PC-3 (cell line): ENCODE data around the gene APBB2. TPM values are rescaled to one million over a fixed set of nuclear protein-coding genes. Genes with fewer than 3 reads are reported as not detected.

ENCODE experiments used
- ATAC-seq: fragments of 200-7000 bp; cut with Tn5 transposase; 2 replicates; pipeline ENCODE4 v1.9.1; 2020; ENCODE audit warnings: mild to moderate bottlenecking, moderate library complexity
- BruUV-seq: library from RNA; stranded (reverse); fragments of 400-500 nt; replicated peaks from 2 replicates; lab custom pipeline; 2021; lab: Mats Ljungman, UMichigan
- CTCF ChIA-PET: fragments of 300-600 bp; sonication (Branson Sonifier 250); formaldehyde crosslinking; loops from one replicate; lab custom pipeline; 2022; ENCODE audit warnings: antibody characterized with exemption; lab: Charles Lee
- POLR2A ChIA-PET: fragments of 300-600 bp; sonication (Branson Sonifier 250); formaldehyde crosslinking; loops from one replicate; lab custom pipeline; 2022; ENCODE audit warnings: antibody characterized with exemption; ENCODE audit not compliant: unreplicated experiment; lab: Charles Lee
- DNase-seq: peaks from one replicate; pipeline ENCODE4 v3.0.0-alpha.2; 2015
- H2AFZ ChIP-seq: fragments of 300-600 bp; sonication (generic); 2 replicates; pipeline ENCODE4 v1.6.0; 2016; ENCODE audit warnings: antibody characterized with exemption, low read length
- H3F3A ChIP-seq: fragments of 300-600 bp; sonication (generic); one replicate; pipeline ENCODE4 v1.6.0; 2017; ENCODE audit warnings: antibody characterized with exemption, low read length, control low read depth, mild to moderate bottlenecking; ENCODE audit not compliant: unreplicated experiment
- H3K27ac ChIP-seq: fragments of 300-600 bp; sonication (generic); 2 replicates; pipeline ENCODE4 v1.5.1; 2016; ENCODE audit warnings: mild to moderate bottlenecking, low read length
- H3K27me3 ChIP-seq: fragments of 300-600 bp; sonication (generic); 2 replicates; pipeline ENCODE4 v1.6.1; 2016; ENCODE audit warnings: low read length, mixed read lengths
- H3K36me3 ChIP-seq: fragments of 300-600 bp; sonication (generic); 2 replicates; pipeline ENCODE4 v1.6.1; 2016; ENCODE audit warnings: low read depth, mixed run types, low read length, mixed read lengths
- H3K4me1 ChIP-seq: fragments of 300-600 bp; sonication (generic); 2 replicates; pipeline ENCODE4 v1.5.1; 2016; ENCODE audit warnings: low read length; ENCODE audit not compliant: insufficient read depth
- H3K4me2 ChIP-seq: fragments of 300-600 bp; sonication (generic); 2 replicates; pipeline ENCODE4 v1.6.0; 2016; ENCODE audit warnings: low read length
- H3K4me3 ChIP-seq: fragments of 300-600 bp; sonication (generic); 2 replicates; pipeline ENCODE4 v1.5.1; 2016; ENCODE audit warnings: mild to moderate bottlenecking, low read length, mixed read lengths
- H3K79me2 ChIP-seq: fragments of 300-600 bp; sonication (generic); 2 replicates; pipeline ENCODE4 v1.6.1; 2017; ENCODE audit warnings: low read length, mixed read lengths
- H3K9ac ChIP-seq: fragments of 300-600 bp; sonication (generic); 2 replicates; pipeline ENCODE4 v1.6.0; 2016; ENCODE audit warnings: mild to moderate bottlenecking, low read length
- H3K9me2 ChIP-seq: fragments of 300-600 bp; sonication (generic); replicated peaks from 2 replicates; pipeline ENCODE4 v1.6.1; 2016; ENCODE audit warnings: mixed run types, low read length, mixed read lengths
- H3K9me3 ChIP-seq: fragments of 300-600 bp; sonication (generic); 2 replicates; pipeline ENCODE4 v1.6.1; 2016; ENCODE audit warnings: low read length, mixed read lengths
- H4K20me1 ChIP-seq: fragments of 300-600 bp; sonication (generic); 2 replicates; pipeline ENCODE4 v1.6.1; 2016; ENCODE audit warnings: low read length, mixed read lengths
- CTCF ChIP-seq: fragments of 300-600 bp; sonication (generic); conservative IDR thresholded peaks from 2 replicates; pipeline ENCODE4 v1.5.1; 2017; ENCODE audit warnings: antibody characterized with exemption, low read depth, mild to moderate bottlenecking, low read length
- EZH2 ChIP-seq: fragments of 300-600 bp; sonication (generic); IDR thresholded peaks from one replicate; pipeline ENCODE4 v1.6.1; 2017; ENCODE audit warnings: antibody characterized with exemption, mild to moderate bottlenecking, low read length; ENCODE audit not compliant: unreplicated experiment
- EZH2phosphoT487 ChIP-seq: fragments of 300-600 bp; sonication (generic); IDR thresholded peaks from 2 replicates; pipeline ENCODE4 v1.6.1; 2018; ENCODE audit warnings: mild to moderate bottlenecking, antibody characterized with exemption, low read length, borderline replicate concordance
- intact Hi-C: fragments of 100-400 bp; cut with micrococcal nuclease; formaldehyde crosslinking; loops from 2 replicates; pipeline ENCODE4 v1.9.0; 2023
- total RNA-seq: library from RNA; depleted of rRNA; stranded (reverse); fragments of >200 nt; gene quantifications from 2 replicates; pipeline ENCODE4 v1.2.3, GENCODE V29; 2014

The APBB2 gene
- total RNA-seq, 1 experiment from 2014 or later = 24.7 TPM

- no peak overlapping the region for H2AFZ ChIP-seq
- H3K79me2 ChIP-seq = no peaks in the 10 kb centered on the region
- H3K27ac ChIP-seq = no peak overlapping the region
- no peaks in the 10 kb centered on the region for H3K36me3 ChIP-seq
- intact Hi-C loops = no loop called here
- H3K27me3 ChIP-seq = no peaks in the 10 kb centered on the region
- no peaks in the 10 kb centered on the region for H3K4me1 ChIP-seq
- no TSS peak for BruUV-seq
- no peaks in the 10 kb centered on the region for H3K9me2 ChIP-seq
- H3F3A ChIP-seq = no peaks in the 10 kb centered on the region
- ATAC-seq = no peak
- H4K20me1 ChIP-seq = no peaks in the 10 kb centered on the region
- ChIA-PET CTCF (no interaction called here), POLR2A (no interaction called here)
- no peaks in the 10 kb centered on the region for H3K9me3 ChIP-seq
- no peak for TF ChIP-seq EZH2
- no peak for TF ChIP-seq EZH2phosphoT487
- no peak for TF ChIP-seq CTCF
- DNase-seq = no peak
- H3K9ac ChIP-seq = no peak overlapping the region
- H3K4me2 ChIP-seq = no peak overlapping the region
- H3K4me3 ChIP-seq = no peak overlapping the region
Observed at GRCh38 chr4:40785727-40786126, 428.6 kb downstream of the APBB2 start.

GRCh38 chr4:40782876-40783275 lies 431.5 kb downstream of the APBB2 start:
- Histone ChIP-seq H3K9me3 (no peaks in the 10 kb centered on the region), H3K4me3 (no peak overlapping the region), H4K20me1 (no peaks in the 10 kb centered on the region), H3K27ac (no peak overlapping the region), H3K79me2 (no peaks in the 10 kb centered on the region), H3K4me1 (no peaks in the 10 kb centered on the region), H3K9ac (no peak overlapping the region), H3K36me3 (peaks cover 7% of the 10 kb centered on the region; the same call in 1 of the 2 replicates), H3K27me3 (no peaks in the 10 kb centered on the region), H3K4me2 (no peak overlapping the region), H3K9me2 (no peaks in the 10 kb centered on the region), H3F3A (no peaks in the 10 kb centered on the region), H2AFZ (no peak overlapping the region)
- ChIA-PET POLR2A (no interaction called here), CTCF (no interaction called here)
- intact Hi-C loops = no loop called here
- TF ChIP-seq EZH2 (no peak), EZH2phosphoT487 (no peak), CTCF (no peak)
- BruUV-seq = no TSS peak
- ATAC-seq (no peak), DNase-seq (no peak)

- BruUV-seq = no TSS peak
- intact Hi-C loops = no loop called here
- Histone ChIP-seq H3K4me1 (no peaks in the 10 kb centered on the region), H3K79me2 (no peaks in the 10 kb centered on the region), H3F3A (no peaks in the 10 kb centered on the region), H3K4me2 (no peak overlapping the region), H3K4me3 (no peak overlapping the region), H4K20me1 (no peaks in the 10 kb centered on the region), H3K27ac (no peak overlapping the region), H3K9me2 (no peaks in the 10 kb centered on the region), H3K27me3 (no peaks in the 10 kb centered on the region), H3K9ac (no peak overlapping the region), H2AFZ (no peak overlapping the region), H3K36me3 (peaks cover 12% of the 10 kb centered on the region; the same call in 1 of the 2 replicates), H3K9me3 (no peaks in the 10 kb centered on the region)
- ChIA-PET POLR2A (no interaction called here), CTCF (no interaction called here)
- DNase-seq = no peak
- TF ChIP-seq EZH2 (no peak), CTCF (no peak), EZH2phosphoT487 (no peak)
- ATAC-seq = no peak
Observed at GRCh38 chr4:40778090-40778489, 436.3 kb downstream of the APBB2 start.
